RPMI7951 (cell line): ENCODE data around the gene SLAMF6. TPM values are rescaled to one million over a fixed set of nuclear protein-coding genes. Genes with fewer than 3 reads are reported as not detected.
"Not testable (repeated sequence)": the region's sequence is repeated elsewhere in the genome, so short reads cannot be mapped to it uniquely, and the experiment has no call there.

Experiments
- DNase-seq: peaks from one replicate; pipeline ENCODE4 v3.0.0-alpha.2; 2012; ENCODE audit warnings: low read depth
- total RNA-seq: library from RNA; depleted of rRNA; stranded (reverse); fragments of >200 nt; shearing (Covaris generic); gene quantifications from 2 replicates; pipeline ENCODE4 v1.2.3, GENCODE V29; 2014

SLAMF6 gene
- total RNA-seq, 1 experiment from 2014 or later, result not detected

DNA sequence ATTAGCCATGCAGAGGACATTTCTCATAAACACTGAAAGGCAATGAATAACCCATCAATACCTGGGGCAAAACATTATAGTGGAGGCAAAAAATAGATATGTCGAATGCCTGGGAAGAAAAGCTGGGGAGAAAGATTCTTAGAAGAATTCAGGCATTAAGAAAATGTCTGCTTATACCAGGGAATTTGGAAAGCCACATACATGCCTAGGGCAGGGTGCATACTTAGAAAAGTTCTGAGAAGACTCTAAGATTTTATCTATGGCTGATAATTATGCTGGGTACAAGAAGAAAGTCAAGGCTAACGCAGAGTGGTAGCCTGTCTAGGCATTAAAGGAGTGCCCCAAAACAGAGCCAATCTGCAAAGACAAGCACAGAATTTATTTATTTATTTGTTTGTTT is 18.4 kb downstream of the SLAMF6 start:
- DNase-seq, result no peak

GRCh38 chr1:160503087-160503486 is 20.0 kb downstream of the SLAMF6 start:
- no peak for DNase-seq

DNA sequence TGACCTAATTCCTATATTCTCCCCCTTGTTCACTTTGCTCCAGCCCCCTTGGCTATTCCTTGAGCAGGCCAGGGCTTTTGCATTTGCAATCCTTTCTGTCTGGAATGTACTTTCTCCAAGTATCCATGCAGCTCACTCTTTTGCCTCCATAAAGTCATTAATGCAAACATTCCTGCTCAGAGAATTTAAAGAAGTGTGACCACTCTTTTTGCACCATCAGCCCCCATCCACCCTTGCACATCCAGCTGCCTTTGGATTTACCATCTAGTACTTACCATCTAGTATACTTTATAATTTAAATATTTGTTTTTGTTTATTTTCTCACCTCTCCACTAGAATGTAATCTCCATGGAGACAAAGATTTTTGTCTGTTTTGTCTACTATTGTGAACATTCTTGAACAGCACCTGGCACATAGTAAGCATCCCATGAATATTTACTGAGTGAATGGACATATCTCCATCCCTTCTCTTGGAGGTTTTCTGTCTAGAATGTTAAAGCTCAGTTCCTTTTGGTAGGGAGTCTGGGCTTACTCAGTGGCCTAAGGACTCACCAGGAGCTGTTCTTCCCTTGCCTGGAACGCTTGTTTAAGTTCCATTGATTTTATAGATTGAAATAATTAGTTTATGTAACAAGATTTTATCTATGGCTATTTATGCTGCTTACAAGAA is 22.6 kb downstream of the SLAMF6 start:
- no peak for DNase-seq

GRCh38 chr1:160499631-160500030 is 23.4 kb downstream of the SLAMF6 start:
- no peak for DNase-seq

- DNase-seq, result not testable (repeated sequence)
These were observed 24.6 kb downstream of the SLAMF6 start for GRCh38 chr1:160498301-160499065.

- no peak for DNase-seq
These were observed 26.7 kb downstream of the SLAMF6 start for GRCh38 chr1:160496334-160496733.

GRCh38 chr1:160494620-160495019 is 28.4 kb downstream of the SLAMF6 start:
- no peak for DNase-seq

DNA sequence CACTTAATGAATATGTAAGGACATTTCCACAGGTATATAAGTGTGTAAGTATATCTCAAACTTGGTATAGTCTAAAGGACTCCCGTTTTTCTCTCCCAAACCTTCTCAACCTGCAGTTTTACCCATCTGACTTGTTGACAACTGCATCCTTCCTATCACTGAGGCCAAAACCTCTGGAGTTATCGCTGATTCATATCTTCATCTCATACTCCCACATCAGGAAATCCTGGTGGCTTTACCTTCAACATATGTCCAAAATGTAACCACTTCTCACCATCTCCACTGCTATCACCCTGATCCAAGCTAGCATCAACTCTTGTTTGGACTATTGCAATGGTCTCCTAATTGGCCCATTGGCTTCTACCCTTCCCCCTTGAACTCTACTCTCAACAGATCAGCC is 30.4 kb downstream of the SLAMF6 start:
- no peak for DNase-seq

DNA sequence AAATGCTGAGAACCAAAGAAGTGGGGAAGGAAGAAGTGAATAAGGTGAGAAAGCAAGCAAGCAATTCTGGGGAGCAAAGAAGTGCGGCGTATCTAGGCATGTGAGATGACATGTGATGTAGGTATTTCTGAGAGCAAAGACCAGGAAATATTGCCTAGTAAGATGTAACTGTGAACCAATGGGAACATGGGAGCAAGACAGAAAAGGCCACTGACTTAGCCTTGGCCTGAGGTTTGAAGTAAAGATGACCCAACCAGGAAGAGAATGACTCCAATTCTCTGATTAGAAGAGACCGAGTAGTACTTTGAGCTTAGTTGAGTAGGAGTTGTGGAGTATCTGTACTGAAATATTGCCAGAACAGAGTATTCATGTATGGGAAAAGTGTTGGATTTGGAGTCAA is 31.1 kb downstream of the SLAMF6 start:
- no peak for DNase-seq

DNA sequence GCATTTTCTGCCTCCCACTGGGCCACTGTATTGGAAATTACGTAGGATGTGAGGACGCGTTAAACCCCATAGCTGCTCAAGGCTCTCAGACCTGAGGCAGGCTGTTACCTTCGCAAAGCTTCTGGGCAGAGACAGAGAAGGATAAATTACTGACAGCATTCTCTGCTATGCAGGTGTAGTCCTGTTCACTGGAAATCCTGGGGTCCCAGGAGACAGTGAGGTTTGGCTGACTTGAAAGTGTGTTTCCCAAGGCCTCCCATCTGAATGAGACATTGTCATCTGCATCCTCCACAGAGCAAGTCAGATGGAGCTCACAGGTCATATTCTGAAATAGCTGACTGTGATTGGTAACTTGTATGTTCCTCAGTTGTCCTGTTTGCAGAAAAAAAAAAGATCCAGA is 32.0 kb downstream of the SLAMF6 start:
- DNase-seq, result no peak

DNA sequence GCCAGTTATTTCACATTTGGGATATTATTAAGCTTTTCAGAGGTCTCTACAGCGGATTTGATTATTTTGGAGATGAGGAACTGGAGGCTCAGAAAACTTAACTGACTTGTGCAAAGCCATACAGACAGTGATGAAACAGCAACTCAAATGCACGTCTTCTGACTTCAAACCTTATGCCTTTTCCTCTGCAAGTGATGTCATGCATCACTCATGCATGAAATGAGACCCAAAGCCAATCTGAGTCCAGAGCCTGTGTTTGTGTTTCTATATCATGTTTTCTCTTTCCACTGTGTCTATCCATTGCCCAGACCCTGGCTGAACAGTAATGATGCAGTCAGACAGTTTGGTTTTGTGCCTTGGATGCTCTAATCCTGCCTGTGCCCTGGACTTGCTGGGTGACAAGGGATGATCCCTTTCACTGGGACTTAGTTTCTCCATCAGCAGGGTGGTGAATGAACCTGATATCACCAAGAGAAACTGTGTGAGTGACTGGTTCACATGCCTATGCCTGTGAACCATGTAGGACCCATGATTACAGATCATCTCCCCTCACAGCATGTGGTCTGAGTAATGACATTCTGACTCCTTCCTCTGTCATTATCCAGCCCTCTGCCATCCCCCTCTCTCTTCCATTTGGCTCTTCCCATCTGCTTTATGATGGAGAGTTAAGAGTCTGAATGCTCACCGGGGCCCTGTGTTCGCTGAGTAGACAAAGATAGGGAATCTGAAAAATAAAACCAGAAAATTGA is 33.4 kb downstream of the SLAMF6 start:
- no peak for DNase-seq

DNA sequence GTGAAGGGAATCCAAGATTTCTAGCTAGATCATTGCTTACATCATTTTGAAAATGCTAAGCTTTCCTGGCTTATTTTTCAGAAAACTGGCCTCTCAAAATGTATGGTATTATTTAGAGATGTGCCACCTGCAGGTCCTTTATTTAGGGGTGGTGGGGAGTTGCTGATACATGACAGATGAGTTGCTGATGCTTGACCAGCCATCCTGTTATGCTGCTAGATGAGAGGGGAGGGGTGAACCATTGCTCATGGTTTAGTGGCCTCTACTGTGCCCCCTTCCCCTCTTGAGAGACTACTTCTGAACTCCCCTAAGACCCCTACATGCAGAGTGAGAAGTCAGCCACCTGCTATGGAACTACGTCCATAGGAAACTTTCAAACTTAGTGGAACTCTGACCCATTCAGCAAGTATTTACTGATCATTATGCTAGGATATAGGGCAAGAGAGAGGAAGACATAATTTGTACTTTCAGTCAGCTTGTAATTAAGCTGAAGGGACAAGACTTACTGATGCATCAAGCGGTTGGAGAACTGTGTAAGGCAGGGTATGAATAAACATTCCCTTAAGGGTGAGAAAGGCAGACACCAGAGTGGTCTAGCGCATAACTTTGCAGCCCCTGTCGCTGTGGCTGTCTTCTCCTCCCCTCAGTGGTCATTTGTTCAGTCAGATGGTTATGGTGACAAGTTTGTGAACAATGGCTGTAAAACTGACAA is 34.6 kb downstream of the SLAMF6 start:
- DNase-seq, result no peak

- DNase-seq, result no peak
These were observed 36.6 kb downstream of the SLAMF6 start for GRCh38 chr1:160486453-160486852.

DNA sequence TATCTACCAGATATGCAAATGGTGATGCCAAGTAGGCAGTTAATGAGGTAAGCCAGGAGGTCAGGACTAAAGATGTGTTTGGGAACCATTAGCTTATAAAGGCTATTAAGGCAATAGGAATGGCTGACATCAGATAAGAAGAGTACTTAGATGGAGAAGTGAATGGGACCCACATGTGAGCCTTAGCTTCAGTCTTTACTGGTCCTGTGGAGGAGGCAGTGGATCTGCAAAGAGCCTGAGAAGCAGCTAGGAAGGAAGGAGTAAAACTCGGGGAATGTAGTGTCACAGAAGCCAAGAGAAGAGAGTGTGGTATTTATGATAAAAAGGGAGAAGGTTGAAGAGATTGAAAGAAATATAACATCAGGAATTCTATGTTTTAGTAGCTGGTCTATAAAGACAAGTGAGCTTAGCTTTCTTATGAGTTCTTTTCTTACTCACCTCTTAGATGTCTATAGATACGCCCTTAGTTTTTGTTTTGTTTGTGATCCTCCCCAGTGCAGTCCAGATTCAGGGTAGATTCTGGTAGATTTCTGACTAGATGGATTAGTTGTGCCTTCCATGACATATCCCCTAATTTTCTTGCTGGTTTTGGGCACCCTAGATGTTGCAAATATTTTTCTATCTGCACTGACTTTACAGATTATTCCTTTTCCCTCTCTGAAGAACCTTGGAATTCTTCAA is 39.4 kb downstream of the SLAMF6 start:
- no peak for DNase-seq

- no peak for DNase-seq
These were observed 41.0 kb downstream of the SLAMF6 start for GRCh38 chr1:160481979-160482596.

DNA sequence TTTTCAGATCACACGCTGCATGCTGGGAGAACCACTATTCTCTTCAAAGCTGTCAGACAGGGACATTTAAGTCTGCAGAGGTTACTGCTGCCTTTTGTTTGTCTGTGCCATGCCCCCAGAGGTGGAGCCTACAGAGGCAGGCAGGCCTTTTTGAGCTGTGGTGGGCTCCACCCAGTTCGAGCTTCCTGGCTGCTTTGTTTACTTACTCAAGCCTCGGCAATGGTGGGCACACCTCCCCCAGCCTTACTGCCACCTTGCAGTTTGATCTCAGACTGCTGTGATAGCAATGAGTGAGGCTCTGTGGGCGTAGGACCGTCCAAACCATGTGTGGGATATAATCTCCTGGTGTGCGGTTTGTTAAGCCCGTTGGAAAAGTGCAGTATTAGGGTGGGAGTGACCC is 42.3 kb downstream of the SLAMF6 start:
- DNase-seq, result not testable (repeated sequence)

- not testable (repeated sequence) for DNase-seq
These were observed 44.0 kb downstream of the SLAMF6 start for GRCh38 chr1:160479091-160479490.

DNA sequence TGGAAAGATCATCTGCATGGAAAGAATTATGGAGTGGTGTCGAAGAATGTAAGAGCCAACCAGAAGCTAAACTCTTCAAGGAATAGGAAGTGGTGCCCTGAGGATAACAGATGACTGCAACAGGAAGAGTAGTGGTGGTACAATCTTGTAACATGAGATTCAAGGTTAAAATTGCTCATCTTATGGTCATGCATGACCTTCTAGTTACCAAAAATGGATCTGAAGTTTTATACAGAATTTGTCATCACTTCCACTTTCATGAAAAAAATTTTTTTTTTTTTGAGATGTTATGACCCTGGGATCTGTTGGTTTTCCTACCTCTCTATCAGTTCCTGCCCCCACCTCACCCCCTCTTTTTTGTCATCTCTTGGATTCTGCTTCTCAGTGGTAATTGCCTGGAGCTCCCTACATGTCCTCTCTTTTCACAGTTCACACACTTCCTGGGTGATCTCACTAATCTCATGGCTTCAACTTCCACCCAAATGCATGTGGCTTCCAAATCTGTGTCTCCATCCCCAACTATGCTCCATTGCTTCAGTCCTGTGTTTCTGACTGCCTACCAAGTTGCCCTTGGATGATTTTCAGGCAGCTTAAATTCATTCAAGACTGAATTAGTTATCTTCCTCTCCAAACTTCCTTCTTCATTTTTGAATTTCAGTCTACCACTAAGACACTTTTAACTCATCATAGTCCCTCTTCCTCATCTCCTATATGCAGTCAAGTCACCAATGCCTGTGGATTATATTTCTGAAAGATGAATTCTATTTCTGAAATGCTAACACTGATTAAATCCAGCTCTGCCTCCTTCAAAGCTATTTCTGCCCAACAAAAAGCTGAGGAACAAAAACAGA is 48.4 kb downstream of the SLAMF6 start:
- no peak for DNase-seq

DNA sequence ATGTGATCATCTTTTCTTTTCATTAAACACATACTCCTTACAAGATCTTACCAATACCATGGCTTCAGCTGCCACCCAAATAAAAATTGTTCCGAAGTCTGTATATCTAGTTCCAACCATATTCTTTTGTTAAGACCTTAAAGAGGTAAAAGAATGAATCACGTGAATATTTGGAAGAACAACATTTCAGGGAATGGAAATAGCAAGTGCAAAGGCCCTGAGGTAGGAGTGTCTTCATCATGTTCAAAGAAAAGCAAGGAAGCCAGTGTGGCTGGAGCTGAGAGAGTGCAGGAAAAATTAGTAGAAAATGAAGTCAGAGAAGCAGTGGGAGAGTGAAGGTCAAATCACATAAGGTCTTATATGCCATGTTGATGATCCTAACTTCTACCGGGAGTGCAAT is 50.9 kb downstream of the SLAMF6 start:
- DNase-seq, result no peak

DNA sequence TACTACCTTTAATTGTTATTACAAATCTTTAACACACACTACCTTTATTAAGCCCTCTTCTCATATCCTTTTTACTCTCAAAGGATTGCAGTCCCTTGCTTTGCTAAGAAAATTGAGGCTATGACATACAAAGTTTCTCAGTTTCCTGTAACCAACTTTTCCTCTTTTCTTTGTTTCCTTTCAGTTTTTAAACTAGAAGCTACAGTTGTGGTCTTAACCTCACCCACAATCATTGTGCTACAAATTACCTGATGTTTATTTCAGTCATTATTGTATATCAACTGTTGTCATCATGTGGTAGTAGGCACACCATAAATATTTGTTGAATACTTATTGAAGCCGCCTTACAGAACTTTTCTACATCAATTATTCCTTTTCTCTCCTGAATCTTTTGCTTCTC is 51.8 kb downstream of the SLAMF6 start:
- DNase-seq, result no peak
